GM12892 (cell line): ENCODE results near the gene SLC32A1.

ENCODE experiments used
- POLR2A ChIP-seq: IDR thresholded peaks from 2 replicates; pipeline ENCODE4 v1.6.1; 2011; ENCODE audit warnings: low read depth, low read length, control low read depth
- POLR2AphosphoS5 ChIP-seq: IDR thresholded peaks from 2 replicates; pipeline ENCODE4 v1.6.1; 2011; ENCODE audit warnings: low read depth, low read length, control low read depth

- TF ChIP-seq POLR2A: no peak
- TF ChIP-seq POLR2AphosphoS5: no peak
Measured at GRCh38 chr20:38752029-38752428, 27.7 kb downstream of the SLC32A1 start.
